A673 (cell line): ENCODE results near the gene MEGF8.

Experiments used
- EZH2 ChIP-seq: fragments of 200-600 bp; sonication (generic); IDR thresholded peaks from 2 replicates; pipeline ENCODE4 v1.6.1; 2017; ENCODE audit warnings: borderline replicate concordance, low read depth, mild to moderate bottlenecking, mixed read lengths, antibody characterized with exemption, low read length; ENCODE audit not compliant: poor library complexity, severe bottlenecking
- TF ChIP-seq, protein P1 (sequence below): fragments of 300-800, 200-600 bp; sonication (generic); conservative IDR thresholded peaks from 2 replicates; pipeline ENCODE4 v1.5.1; 2017; ENCODE audit warnings: low read depth, mild to moderate bottlenecking, antibody characterized with exemption, low read length, moderate library complexity, mixed read lengths

DNA sequence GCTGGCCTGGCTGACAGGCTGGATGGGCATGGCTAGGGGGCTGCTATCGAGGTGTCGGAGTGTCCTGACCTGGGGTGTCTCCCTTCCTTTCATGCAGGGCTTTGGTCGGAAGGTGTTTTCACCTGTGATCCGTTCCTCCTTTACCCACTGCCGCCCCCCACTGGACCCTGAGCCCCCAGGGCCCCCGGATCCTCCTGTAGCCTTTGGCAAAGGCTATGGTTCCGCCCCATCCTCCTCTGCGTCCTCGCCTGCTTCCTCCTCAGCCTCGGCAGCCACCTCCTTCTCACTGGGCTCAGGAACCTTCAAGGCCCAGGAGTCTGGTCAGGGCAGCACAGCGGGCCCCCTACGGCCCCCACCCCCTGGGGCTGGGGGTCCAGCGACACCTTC is 35.3 kb upstream of the MEGF8 start:
- no peak for TF ChIP-seq EZH2
- TF ChIP-seq, protein P1, sequence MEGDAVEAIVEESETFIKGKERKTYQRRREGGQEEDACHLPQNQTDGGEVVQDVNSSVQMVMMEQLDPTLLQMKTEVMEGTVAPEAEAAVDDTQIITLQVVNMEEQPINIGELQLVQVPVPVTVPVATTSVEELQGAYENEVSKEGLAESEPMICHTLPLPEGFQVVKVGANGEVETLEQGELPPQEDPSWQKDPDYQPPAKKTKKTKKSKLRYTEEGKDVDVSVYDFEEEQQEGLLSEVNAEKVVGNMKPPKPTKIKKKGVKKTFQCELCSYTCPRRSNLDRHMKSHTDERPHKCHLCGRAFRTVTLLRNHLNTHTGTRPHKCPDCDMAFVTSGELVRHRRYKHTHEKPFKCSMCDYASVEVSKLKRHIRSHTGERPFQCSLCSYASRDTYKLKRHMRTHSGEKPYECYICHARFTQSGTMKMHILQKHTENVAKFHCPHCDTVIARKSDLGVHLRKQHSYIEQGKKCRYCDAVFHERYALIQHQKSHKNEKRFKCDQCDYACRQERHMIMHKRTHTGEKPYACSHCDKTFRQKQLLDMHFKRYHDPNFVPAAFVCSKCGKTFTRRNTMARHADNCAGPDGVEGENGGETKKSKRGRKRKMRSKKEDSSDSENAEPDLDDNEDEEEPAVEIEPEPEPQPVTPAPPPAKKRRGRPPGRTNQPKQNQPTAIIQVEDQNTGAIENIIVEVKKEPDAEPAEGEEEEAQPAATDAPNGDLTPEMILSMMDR = no peak
